K562 (cell line): ENCODE data around the gene NLRC3. TPM values are rescaled to one million over a fixed set of nuclear protein-coding genes. Genes with fewer than 3 reads are reported as not detected.

Experiments used
- ARID1B ChIP-seq: fragments of 450-650 bp; IDR thresholded peaks from 2 replicates; pipeline ENCODE4 v1.6.1; 2016; ENCODE audit warnings: antibody characterized with exemption, mild to moderate bottlenecking, inconsistent platforms
- ARID4B ChIP-seq: sonication (generic); formaldehyde crosslinking; IDR thresholded peaks from 2 replicates; pipeline ENCODE4 v1.8.0; 2022; ENCODE audit warnings: mild to moderate bottlenecking, missing genetic modification reagents
- CBFB ChIP-seq: sonication (generic); formaldehyde crosslinking; IDR thresholded peaks from 2 replicates; pipeline ENCODE4 v1.4.0; 2020; ENCODE audit warnings: mild to moderate bottlenecking, missing genetic modification reagents
- ETV5 ChIP-seq: sonication (generic); formaldehyde crosslinking; IDR thresholded peaks from 2 replicates; pipeline ENCODE4 v1.4.0; 2020; ENCODE audit warnings: low read depth, mild to moderate bottlenecking, missing genetic modification reagents
- JUND ChIP-seq, 2 experiments: IDR thresholded peaks; 2 replicates in 1 of 2; 3 replicates in 1 of 2; pipeline ENCODE4 v1.6.1; 2011; ENCODE audit warnings: borderline replicate concordance in 2 of 2, low read depth in 2 of 2, low read length in 2 of 2, improper control_type of control experiment in 1 of 2, missing biosample characterization in 1 of 2, missing genetic modification characterization in 1 of 2, missing genetic modification reagents in 1 of 2
- L3MBTL2 ChIP-seq: fragments of 450-650 bp; IDR thresholded peaks from 2 replicates; pipeline ENCODE4 v1.6.1; 2016; ENCODE audit warnings: mild to moderate bottlenecking, moderate library complexity
- NFE2 ChIP-seq: IDR thresholded peaks from 2 replicates; pipeline ENCODE4 v1.6.1; 2014; ENCODE audit warnings: antibody characterized with exemption, low read depth
- NFIC ChIP-seq: fragments of 450-650 bp; IDR thresholded peaks from 2 replicates; pipeline ENCODE4 v1.6.1; 2017; ENCODE audit warnings: mild to moderate bottlenecking, inconsistent platforms
- TRIM24 ChIP-seq, 2 experiments: fragments of 450-650 bp; IDR thresholded peaks; 2 replicates each; pipeline ENCODE4 v1.6.1; 2016
- ZNF124 ChIP-seq: sonication (generic); formaldehyde crosslinking; IDR thresholded peaks from 2 replicates; pipeline ENCODE4 v1.8.1; 2022; ENCODE audit warnings: missing genetic modification reagents
- ZNF407 ChIP-seq: fragments of 450-650 bp; IDR thresholded peaks from 2 replicates; pipeline ENCODE4 v1.6.1; 2016; ENCODE audit warnings: low read depth
- ZNF449 ChIP-seq: fragments of 250-450 bp; sonication (Bioruptor Pico); IDR thresholded peaks from 2 replicates; pipeline ENCODE4 v1.8.0; 2022; ENCODE audit warnings: moderate library complexity, mild to moderate bottlenecking, inconsistent platforms
- ZNF740 ChIP-seq, 3 experiments: fragments of 200-800 bp in 1 of 3; sonication (Bioruptor generic) in 1 of 3; sonication (generic) in 1 of 3; formaldehyde crosslinking in 1 of 3; IDR thresholded peaks; 2 replicates each; pipeline versions ENCODE4 v1.6.1 to v1.8.0; 2016 to 2022; ENCODE audit warnings: mild to moderate bottlenecking in 2 of 3, missing compliant biosample characterization in 2 of 3, missing genetic modification characterization in 2 of 3, missing genetic modification reagents in 1 of 3
- polyA plus RNA-seq, 8 experiments: library from polyadenylated mRNA; depleted of rRNA in 4 of 8; stranded (reverse) in 5 of 8; unstranded in 3 of 8; fragments of >200 nt; fragmentation: Nextera tagmentation in 2 of 8; fragmentation: Illumina TruSeq in 1 of 8; extraction: Ambion mirVana in 2 of 8; extraction: Trizol in 1 of 8; gene quantifications; 2 replicates each; pipeline versions ENCODE4 v1.2.1 to v1.2.3, GENCODE V29; 2011 to 2014; ENCODE audit warnings: inconsistent platforms in 1 of 8, missing spikeins in 1 of 8
- total RNA-seq, 7 experiments: library from RNA; depleted of rRNA in 6 of 7; stranded (reverse); fragments of >200 nt in 6 of 7; fragmentation: Illumina TruSeq in 2 of 7; extraction: Trizol in 2 of 7; gene quantifications; 2 replicates each; pipeline versions ENCODE4 v1.2.1 to v1.2.3, GENCODE V29; 2011 to 2021; ENCODE audit warnings: low replicate concordance in 1 of 7

Gene NLRC3
- total and polyA plus RNA-seq, 9 of the 15 experiments (the other 6 are each of a cell fraction or from before 2014, with no cell fraction given), result 0.03 to 0.13 (median 0.03) TPM; not detected in 4

- no peak for TF ChIP-seq ZNF407
- no peak for TF ChIP-seq CBFB (CRISPR knock-in tag)
- no peak for TF ChIP-seq NFIC
- no peak for TF ChIP-seq ETV5 (CRISPR knock-in tag)
- TF ChIP-seq L3MBTL2, result no peak
- TF ChIP-seq JUND (IDR thresholded peaks at IDR 0.05; ENCODE audit: borderline replicate concordance, low read depth, low read length), result peak; percentile 58
- TF ChIP-seq JUND (tag; IDR thresholded peaks at IDR 0.05; ENCODE audit: borderline replicate concordance, low read depth, low read length), result no peak; the same call in 2 of the 3 replicates
- no peak for TF ChIP-seq ZNF449 (CRISPR knock-in tag)
- TF ChIP-seq ARID1B, result peak; percentile 23; the same call in 1 of the 2 replicates
- TF ChIP-seq NFE2, result 0 out of 2 replicates have a peak, but pooled peaks have one; percentile 16
- TF ChIP-seq ZNF740 (CRISPR knock-in tag; IDR thresholded peaks at IDR 0.05), result no peak
- TF ChIP-seq ZNF740 (tag; IDR thresholded peaks at IDR 0.05), result no peak
- no peak for TF ChIP-seq ZNF124
- no peak for TF ChIP-seq TRIM24 (IDR thresholded peaks at IDR 0.05)
- no peak for TF ChIP-seq ARID4B (CRISPR knock-in tag)
Measured at GRCh38 chr16:3618769-3619141, 41.6 kb upstream of the NLRC3 start (continued).
